WI38 (cell line): Measurements from ENCODE around the gene CBL.

Source experiments
- H3K4me3 ChIP-seq: 2 replicates; pipeline ENCODE4 v1.5.1; 2011; ENCODE audit warnings: low read depth, mild to moderate bottlenecking, control low read depth, low read length
- CTCF ChIP-seq: IDR thresholded peaks from 2 replicates; pipeline ENCODE4 v1.5.1; 2012; ENCODE audit warnings: low read depth, mild to moderate bottlenecking, control low read depth, low read length

Gene CBL

GRCh38 chr11:119347940-119348605 lies 141.9 kb downstream of the CBL start:
- no peak for TF ChIP-seq CTCF
- no peak overlapping the region for H3K4me3 ChIP-seq

- H3K4me3 ChIP-seq = no peak overlapping the region
- no peak for TF ChIP-seq CTCF
Observed at GRCh38 chr11:119350302-119350701, 144.2 kb downstream of the CBL start.

- no peak for TF ChIP-seq CTCF
- no peak overlapping the region for H3K4me3 ChIP-seq
Observed at GRCh38 chr11:119351232-119351631, 145.1 kb downstream of the CBL start.

- TF ChIP-seq CTCF = no peak
Observed at GRCh38 chr11:119352857-119353260, 146.7 kb downstream of the CBL start.

GRCh38 chr11:119355091-119355843 lies 149.1 kb downstream of the CBL start:
- TF ChIP-seq CTCF = no peak
- H3K4me3 ChIP-seq = no peak overlapping the region

More at GRCh38 chr11:119352857-119353260, 146.7 kb downstream of the CBL start:
- H3K4me3 ChIP-seq = no peak overlapping the region

GRCh38 chr11:119356349-119357031 lies 150.4 kb downstream of the CBL start:
- peak; percentile 90 for TF ChIP-seq CTCF
- H3K4me3 ChIP-seq = peak overlapping the region; percentile 59

GRCh38 chr11:119357074-119357473 lies 150.9 kb downstream of the CBL start:
- H3K4me3 ChIP-seq = peak overlapping the region; percentile 59
- TF ChIP-seq CTCF = no peak
